ENCODE measurements around the gene INSYN2A.

DNA sequence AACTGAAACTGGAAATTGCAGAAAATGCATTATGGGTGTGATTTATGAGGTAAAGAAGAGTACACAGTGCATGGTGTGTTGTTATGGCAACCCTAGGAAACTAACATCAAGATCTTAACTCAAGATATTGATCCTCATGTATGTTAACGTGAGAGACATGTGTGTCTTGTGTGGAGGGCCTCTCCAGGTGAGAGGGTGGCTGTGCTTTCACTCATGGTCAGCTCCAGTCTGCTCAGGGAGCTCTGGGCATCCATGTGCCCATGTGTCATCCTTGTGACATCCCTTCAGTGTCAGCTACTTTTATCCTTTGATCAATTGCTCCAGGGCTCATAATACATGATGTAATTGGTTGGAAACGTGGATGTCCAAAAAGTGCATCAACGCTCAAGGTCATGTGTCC lies 24.9 kb upstream of the INSYN2A start:
- TF ChIP-seq, protein P1, sequence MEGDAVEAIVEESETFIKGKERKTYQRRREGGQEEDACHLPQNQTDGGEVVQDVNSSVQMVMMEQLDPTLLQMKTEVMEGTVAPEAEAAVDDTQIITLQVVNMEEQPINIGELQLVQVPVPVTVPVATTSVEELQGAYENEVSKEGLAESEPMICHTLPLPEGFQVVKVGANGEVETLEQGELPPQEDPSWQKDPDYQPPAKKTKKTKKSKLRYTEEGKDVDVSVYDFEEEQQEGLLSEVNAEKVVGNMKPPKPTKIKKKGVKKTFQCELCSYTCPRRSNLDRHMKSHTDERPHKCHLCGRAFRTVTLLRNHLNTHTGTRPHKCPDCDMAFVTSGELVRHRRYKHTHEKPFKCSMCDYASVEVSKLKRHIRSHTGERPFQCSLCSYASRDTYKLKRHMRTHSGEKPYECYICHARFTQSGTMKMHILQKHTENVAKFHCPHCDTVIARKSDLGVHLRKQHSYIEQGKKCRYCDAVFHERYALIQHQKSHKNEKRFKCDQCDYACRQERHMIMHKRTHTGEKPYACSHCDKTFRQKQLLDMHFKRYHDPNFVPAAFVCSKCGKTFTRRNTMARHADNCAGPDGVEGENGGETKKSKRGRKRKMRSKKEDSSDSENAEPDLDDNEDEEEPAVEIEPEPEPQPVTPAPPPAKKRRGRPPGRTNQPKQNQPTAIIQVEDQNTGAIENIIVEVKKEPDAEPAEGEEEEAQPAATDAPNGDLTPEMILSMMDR (IDR thresholded peaks at IDR 0.05; ENCODE audit: extremely low read depth in 1 of 2, insufficient read depth in 1 of 2, low read depth in 1 of 2, low read length in 2 of 2): no peak
- no peak for TF ChIP-seq POLR2A (IDR thresholded peaks at IDR 0.05; ENCODE audit: low read depth, low read length)
- no peak for TF ChIP-seq MYC (IDR thresholded peaks at IDR 0.05; ENCODE audit: low read depth, low read length)
- TF ChIP-seq EZH2 (IDR thresholded peaks at IDR 0.05; ENCODE audit: borderline replicate concordance, low read depth, low read length, severe bottlenecking): no peak
- no peak for TF ChIP-seq POLR2AphosphoS5 (IDR thresholded peaks at IDR 0.05; ENCODE audit: insufficient read depth, low read depth, low read length)
- TF ChIP-seq, protein P2, sequence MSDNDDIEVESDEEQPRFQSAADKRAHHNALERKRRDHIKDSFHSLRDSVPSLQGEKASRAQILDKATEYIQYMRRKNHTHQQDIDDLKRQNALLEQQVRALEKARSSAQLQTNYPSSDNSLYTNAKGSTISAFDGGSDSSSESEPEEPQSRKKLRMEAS (IDR thresholded peaks at IDR 0.05; ENCODE audit: insufficient read depth, insufficient read length): no peak
- no peak for TF ChIP-seq FOS (IDR thresholded peaks at IDR 0.05; ENCODE audit: borderline replicate concordance, insufficient read depth, low read length)
